ENCODE data around the gene CRABP2.

DNA sequence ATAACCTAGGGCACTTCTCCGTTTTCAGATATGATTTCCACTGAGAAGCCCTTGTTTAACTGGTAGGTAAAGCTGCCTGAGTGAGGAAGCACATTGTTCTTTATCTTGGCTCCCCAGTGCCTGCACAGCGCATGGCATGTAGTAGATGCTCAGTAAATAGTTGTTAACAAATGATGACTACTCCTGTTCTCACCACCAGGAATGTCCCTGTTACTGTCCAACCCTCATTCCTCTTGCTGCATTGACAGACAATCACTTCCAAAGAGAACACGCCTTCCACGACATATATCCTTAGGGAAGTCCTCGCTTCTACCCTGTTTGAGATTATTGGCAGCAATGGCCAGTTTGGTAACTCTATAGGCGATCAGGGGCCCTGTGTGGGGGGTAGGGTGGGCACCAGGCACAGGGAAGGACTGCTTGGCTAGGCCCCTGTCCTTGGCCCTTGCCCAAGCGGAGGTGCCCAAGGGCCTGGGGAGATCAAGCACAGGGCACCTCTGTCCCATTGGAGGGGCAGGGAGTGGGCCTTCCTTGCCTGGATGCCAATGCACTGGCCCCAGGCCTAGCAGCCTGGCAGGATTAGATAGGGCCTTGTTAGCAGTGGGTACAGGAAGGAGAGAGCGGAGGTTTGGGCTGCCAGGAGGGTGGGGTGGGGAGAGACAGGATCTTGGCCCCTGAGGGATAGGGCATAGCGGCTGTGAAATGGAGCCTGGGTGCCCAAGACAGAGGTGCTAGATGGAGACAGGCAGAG, 38.3 kb downstream of the CRABP2 start:
- TF ChIP-seq EZH2 (IDR thresholded peaks at IDR 0.05; ENCODE audit: borderline replicate concordance, low read length) = no peak
- TF ChIP-seq, protein P1, sequence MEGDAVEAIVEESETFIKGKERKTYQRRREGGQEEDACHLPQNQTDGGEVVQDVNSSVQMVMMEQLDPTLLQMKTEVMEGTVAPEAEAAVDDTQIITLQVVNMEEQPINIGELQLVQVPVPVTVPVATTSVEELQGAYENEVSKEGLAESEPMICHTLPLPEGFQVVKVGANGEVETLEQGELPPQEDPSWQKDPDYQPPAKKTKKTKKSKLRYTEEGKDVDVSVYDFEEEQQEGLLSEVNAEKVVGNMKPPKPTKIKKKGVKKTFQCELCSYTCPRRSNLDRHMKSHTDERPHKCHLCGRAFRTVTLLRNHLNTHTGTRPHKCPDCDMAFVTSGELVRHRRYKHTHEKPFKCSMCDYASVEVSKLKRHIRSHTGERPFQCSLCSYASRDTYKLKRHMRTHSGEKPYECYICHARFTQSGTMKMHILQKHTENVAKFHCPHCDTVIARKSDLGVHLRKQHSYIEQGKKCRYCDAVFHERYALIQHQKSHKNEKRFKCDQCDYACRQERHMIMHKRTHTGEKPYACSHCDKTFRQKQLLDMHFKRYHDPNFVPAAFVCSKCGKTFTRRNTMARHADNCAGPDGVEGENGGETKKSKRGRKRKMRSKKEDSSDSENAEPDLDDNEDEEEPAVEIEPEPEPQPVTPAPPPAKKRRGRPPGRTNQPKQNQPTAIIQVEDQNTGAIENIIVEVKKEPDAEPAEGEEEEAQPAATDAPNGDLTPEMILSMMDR (IDR thresholded peaks at IDR 0.05; ENCODE audit: low read length) = no peak
